Ascending aorta (tissue), 2 donors: ENCODE data around the gene CNN3. TPM values are rescaled to one million over a fixed set of nuclear protein-coding genes. Genes with fewer than 3 reads are reported as not detected.
A peak's percentile ranks its signal among the peaks of the same experiment; 100 is the strongest.

Experiments used
- DNase-seq, 2 donors: peaks; one replicate each; pipeline ENCODE4 v3.0.0-alpha.2; 2019; ENCODE audit warnings: low spot score in 2 of 2
- H3K27ac ChIP-seq, 2 donors: fragments of 200-600 bp; sonication (generic); one replicate each; pipeline ENCODE4 v1.5.1; 2016 to 2017; ENCODE audit warnings: mild to moderate bottlenecking in 1 of 2
- H3K27me3 ChIP-seq: fragments of 200-600 bp; sonication (generic); one replicate; pipeline ENCODE4 v1.5.1; 2017
- H3K36me3 ChIP-seq, 2 donors: fragments of 200-600 bp; sonication (generic); one replicate each; pipeline ENCODE4 v1.5.1; 2016
- H3K4me1 ChIP-seq, 2 donors: fragments of 200-600 bp; sonication (generic); one replicate each; pipeline ENCODE4 v1.5.1; 2016 to 2017; ENCODE audit warnings: mild to moderate bottlenecking in 1 of 2
- H3K4me3 ChIP-seq, 2 donors: fragments of 200-600 bp; sonication (generic); one replicate each; pipeline ENCODE4 v1.5.1; 2016 to 2017; ENCODE audit warnings: mild to moderate bottlenecking in 1 of 2
- H3K9me3 ChIP-seq, 2 donors: fragments of 200-600 bp; sonication (generic); one replicate each; pipeline ENCODE4 v1.5.1; 2016
- intact Hi-C: fragments of 100-400 bp; cut with DNase I; formaldehyde crosslinking; loops from one replicate; pipeline ENCODE4 v1.15.1; 2023
- total RNA-seq: library from RNA; depleted of rRNA; stranded (reverse); fragments of >200 nt; gene quantifications from one replicate; pipeline ENCODE4 v1.1.0, GENCODE V29; 2016
- TF ChIP-seq, protein P1 (sequence below), 3 experiments: fragments of 200-600 bp in 2 of 3; fragments of 450-650 bp in 1 of 3; sonication (generic) in 2 of 3; IDR thresholded peaks; one replicate each; pipeline ENCODE4 v1.5.1; 2016 to 2019; ENCODE audit warnings: antibody characterized with exemption in 3 of 3, mild to moderate bottlenecking in 1 of 3, moderate library complexity in 1 of 3

CNN3 gene
- total RNA-seq, 1 donor from 2014 or later: 362 TPM

DNA sequence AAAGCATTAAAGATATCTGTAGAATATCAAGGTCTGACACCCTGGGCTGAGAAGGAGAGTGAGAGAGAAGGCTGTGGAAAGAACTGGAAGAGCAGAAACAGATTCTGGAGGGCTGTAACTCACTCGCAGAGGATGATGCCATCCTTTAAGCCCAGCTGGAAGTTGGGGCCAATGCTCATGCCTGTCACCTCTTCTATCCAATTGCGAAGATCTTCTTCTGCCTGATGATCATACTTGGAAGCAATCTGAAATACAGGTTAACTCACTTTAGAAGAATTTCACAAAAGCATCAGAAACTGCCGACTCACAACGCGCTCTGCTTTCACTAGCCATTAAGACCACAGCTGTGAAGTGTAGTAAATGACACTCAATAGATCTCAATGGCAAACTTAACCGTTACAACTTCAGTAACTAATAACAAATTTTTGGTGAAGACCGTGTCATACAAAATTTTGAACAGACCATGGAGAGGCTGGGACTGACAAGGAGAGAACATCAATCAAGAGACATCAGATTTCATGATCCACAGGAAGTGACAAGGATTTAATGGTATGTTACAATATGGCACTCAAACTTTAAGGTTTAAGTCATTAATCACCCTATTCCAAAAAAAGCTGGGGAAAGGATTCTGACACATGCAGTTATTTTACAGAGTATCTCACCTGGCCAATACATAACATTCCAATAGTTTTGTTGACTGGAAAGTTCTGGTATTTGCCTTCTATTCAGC lies 23.5 kb downstream of the CNN3 start:
- Histone ChIP-seq H3K4me1 (peaks cover 4 to 50% of the 10 kb centered on the region in 2 donors), H3K27ac (peak overlapping the region; percentile 27 to 31)
- intact Hi-C loops: no loop called here

DNA sequence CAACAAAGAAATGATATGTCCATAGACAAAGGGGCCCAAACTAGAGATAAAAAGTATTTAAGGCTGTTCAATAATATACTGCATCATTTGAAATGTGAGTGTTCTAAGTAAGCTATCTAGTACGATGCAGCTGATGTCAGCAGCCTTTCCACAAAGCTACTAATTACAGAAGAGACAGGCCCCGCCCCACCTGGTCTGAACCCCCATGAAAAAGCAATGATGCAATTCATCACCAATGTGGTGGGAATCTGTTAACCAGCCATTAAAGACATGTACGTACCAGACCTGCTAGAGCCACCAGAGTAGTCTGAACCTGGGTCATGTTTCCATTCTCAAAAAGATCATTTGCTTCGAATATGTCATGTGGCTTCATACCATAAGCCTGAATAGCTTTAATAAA lies 25.1 kb downstream of the CNN3 start:
- no peak for DNase-seq
- TF ChIP-seq, protein P1, sequence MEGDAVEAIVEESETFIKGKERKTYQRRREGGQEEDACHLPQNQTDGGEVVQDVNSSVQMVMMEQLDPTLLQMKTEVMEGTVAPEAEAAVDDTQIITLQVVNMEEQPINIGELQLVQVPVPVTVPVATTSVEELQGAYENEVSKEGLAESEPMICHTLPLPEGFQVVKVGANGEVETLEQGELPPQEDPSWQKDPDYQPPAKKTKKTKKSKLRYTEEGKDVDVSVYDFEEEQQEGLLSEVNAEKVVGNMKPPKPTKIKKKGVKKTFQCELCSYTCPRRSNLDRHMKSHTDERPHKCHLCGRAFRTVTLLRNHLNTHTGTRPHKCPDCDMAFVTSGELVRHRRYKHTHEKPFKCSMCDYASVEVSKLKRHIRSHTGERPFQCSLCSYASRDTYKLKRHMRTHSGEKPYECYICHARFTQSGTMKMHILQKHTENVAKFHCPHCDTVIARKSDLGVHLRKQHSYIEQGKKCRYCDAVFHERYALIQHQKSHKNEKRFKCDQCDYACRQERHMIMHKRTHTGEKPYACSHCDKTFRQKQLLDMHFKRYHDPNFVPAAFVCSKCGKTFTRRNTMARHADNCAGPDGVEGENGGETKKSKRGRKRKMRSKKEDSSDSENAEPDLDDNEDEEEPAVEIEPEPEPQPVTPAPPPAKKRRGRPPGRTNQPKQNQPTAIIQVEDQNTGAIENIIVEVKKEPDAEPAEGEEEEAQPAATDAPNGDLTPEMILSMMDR (IDR thresholded peaks at IDR 0.05): no peak
- H3K36me3 ChIP-seq: peaks cover 10 to 37% of the 10 kb centered on the region in 2 donors
- H3K4me1 ChIP-seq: peaks cover 4 to 51% of the 10 kb centered on the region in 2 donors
- no peak overlapping the region for H3K4me3 ChIP-seq
- intact Hi-C loops: no loop called here
- no peaks in the 10 kb centered on the region for H3K27me3 ChIP-seq
- no peaks in the 10 kb centered on the region for H3K9me3 ChIP-seq
- peak overlapping the region in 1 of 2 donors; percentile 15 for H3K27ac ChIP-seq

More for the DNA sequence above, 23.5 kb downstream of the CNN3 start:
- H3K9me3 ChIP-seq: no peaks in the 10 kb centered on the region
- no peaks in the 10 kb centered on the region for H3K27me3 ChIP-seq
- TF ChIP-seq, protein P1 (IDR thresholded peaks at IDR 0.05): no peak
- peaks cover 7 to 23% of the 10 kb centered on the region in 2 donors for H3K36me3 ChIP-seq
- H3K4me3 ChIP-seq: no peak overlapping the region
- DNase-seq: no peak

DNA sequence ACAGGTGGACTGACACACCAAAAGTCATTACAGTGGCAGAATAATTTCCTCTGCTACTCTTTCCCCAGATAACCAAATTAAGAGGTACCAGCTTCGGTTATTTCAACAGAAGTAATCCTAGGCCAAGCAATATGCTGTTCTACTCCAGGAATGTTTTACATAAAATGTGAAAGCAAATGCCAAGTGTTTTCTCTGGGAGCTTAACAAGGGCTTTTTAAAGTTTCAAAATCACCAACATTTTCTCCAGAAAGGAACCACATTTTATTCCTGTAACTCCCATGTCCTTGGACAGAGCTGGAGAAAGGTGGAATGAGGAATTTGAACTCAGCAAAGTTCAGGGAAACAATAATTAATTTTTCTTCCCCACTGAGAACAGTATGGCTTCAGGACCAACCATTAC lies 27.2 kb downstream of the CNN3 start:
- H3K27ac ChIP-seq: peak overlapping the region; percentile 47 to 59
- DNase-seq: no peak
- TF ChIP-seq, protein P1 (IDR thresholded peaks at IDR 0.05): no peak
- no peaks in the 10 kb centered on the region for H3K27me3 ChIP-seq
- H3K4me1 ChIP-seq: peaks cover 4 to 34% of the 10 kb centered on the region in 2 donors
- no peaks in the 10 kb centered on the region for H3K9me3 ChIP-seq
- no peak overlapping the region for H3K4me3 ChIP-seq
- H3K36me3 ChIP-seq: peaks cover 24 to 52% of the 10 kb centered on the region in 2 donors
- intact Hi-C loops: no loop called here

DNA sequence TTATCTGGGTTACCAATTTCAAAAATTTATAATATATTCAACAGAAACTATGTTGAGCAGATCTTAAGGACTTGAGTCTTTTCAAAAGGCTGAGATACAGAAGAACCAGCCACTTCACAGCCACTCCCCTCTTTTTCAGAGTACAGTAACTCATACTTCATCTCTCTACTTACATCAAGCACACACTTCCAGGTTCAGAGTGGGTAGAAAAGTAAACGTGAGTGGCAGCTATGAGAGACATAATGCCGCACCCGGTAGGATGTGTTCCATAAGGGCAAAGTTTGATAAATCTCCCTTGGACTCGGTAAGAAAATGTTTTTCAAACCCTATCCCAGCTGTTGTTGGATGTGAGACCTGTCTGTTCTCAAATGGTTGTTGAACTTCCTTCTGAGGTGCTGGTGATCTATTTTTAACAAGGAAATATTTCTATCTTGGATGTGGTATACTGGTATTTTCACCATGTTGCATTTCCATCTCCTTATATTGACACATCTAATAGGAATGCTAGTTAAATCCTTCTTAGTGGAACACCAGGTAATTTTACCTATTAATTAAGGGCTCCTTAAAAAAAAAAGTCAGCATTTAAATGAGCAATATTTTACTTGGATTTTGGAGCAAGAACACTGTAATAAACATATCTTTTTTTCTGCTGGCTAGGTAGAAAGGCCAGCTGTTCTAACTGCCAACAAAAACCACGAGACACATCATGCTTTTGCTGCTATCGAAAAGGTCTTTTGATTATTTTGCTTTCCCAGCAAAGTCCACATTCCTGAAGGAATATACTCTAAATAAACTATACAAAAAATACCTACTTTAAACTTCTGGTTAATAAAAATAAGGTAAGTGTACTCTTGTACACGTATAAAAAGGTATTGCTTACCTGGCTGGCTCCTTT lies 28.2 kb downstream of the CNN3 start:
- DNase-seq: no peak
- Histone ChIP-seq H3K4me3 (no peak overlapping the region), H3K4me1 (peaks cover 4 to 26% of the 10 kb centered on the region in 2 donors), H3K27me3 (no peaks in the 10 kb centered on the region), H3K36me3 (peaks cover 24 to 60% of the 10 kb centered on the region in 2 donors), H3K9me3 (no peaks in the 10 kb centered on the region), H3K27ac (peak overlapping the region; percentile 47 to 59)
- intact Hi-C loops: no loop called here
- TF ChIP-seq, protein P1 (IDR thresholded peaks at IDR 0.05): no peak

DNA sequence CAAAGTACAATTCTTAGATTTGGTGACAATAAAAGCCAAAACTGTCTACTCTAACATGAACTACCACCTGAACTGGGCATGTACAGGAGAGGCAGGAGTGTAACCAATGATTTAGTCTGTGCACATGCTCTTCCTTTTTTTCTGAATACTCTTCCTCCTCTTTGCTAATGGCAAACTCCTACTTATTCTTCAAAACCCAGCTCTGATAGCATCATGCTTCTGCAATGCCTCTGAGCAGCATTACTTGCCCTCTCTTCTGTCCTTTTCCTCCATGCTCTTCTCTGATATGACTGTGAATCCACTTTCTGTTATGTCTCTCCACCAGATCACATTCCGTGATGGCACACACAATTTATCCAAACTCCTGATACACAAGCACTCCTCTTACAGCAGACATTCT lies 31.4 kb downstream of the CNN3 start:
- no peak for DNase-seq
- TF ChIP-seq, protein P1 (IDR thresholded peaks at IDR 0.05): no peak
- H3K36me3 ChIP-seq: peaks cover 26 to 62% of the 10 kb centered on the region in 2 donors

More for the DNA sequence above, 31.4 kb downstream of the CNN3 start:
- no peaks in the 10 kb centered on the region for H3K9me3 ChIP-seq
- H3K4me1 ChIP-seq: peaks cover 4 to 18% of the 10 kb centered on the region in 2 donors
- no peak overlapping the region for H3K27ac ChIP-seq
- no peaks in the 10 kb centered on the region for H3K27me3 ChIP-seq
- intact Hi-C loops: no loop called here
- H3K4me3 ChIP-seq: no peak overlapping the region
